Stomach (tissue), 9 donors: ENCODE results near the gene CDH7. TPM values are rescaled to one million over a fixed set of nuclear protein-coding genes. Genes with fewer than 3 reads are reported as not detected.

Source experiments
- DNase-seq, 2 donors: peaks; one replicate each; pipeline versions ENCODE4 v3.0.0 to v3.0.0-alpha.2; 2013 to 2019
- H3K27ac ChIP-seq, 5 donors: fragments of 200-600 bp in 4 of 5; sonication (generic) in 4 of 5; one replicate each; pipeline ENCODE4 v1.5.1; 2013 to 2019; ENCODE audit warnings: mild to moderate bottlenecking in 1 of 5, moderate library complexity in 1 of 5
- H3K27me3 ChIP-seq, 3 donors: fragments of 200-600 bp; sonication (generic); one replicate each; pipeline ENCODE4 v1.5.1; 2017 to 2019; ENCODE audit warnings: mixed run types in 1 of 3
- H3K36me3 ChIP-seq, 4 donors: fragments of 200-600 bp; sonication (generic); 1 replicate in 3 of 4; 2 replicates in 1 of 4; pipeline ENCODE4 v1.5.1; 2016 to 2019
- H3K4me1 ChIP-seq, 4 donors: fragments of 200-600 bp; sonication (generic); one replicate each; pipeline ENCODE4 v1.5.1; 2016 to 2019
- H3K4me3 ChIP-seq, 4 donors: fragments of 200-600 bp; sonication (generic) in 3 of 4; one replicate each; pipeline ENCODE4 v1.5.1; 2016 to 2019; ENCODE audit warnings: mild to moderate bottlenecking in 1 of 4
- H3K9me3 ChIP-seq, 4 donors: fragments of 200-600 bp; sonication (generic); one replicate each; pipeline ENCODE4 v1.5.1; 2016 to 2019
- CTCF ChIP-seq, 7 experiments: fragments of 450-650 bp in 4 of 7; fragments of 200-600 bp in 3 of 7; sonication (generic) in 3 of 7; IDR thresholded peaks; one replicate each; pipeline ENCODE4 v1.5.1; 2016 to 2019; ENCODE audit warnings: antibody characterized with exemption in 7 of 7, control low read depth in 2 of 7, mild to moderate bottlenecking in 1 of 7
- EP300 ChIP-seq: sonication (generic); formaldehyde crosslinking; IDR thresholded peaks from one replicate; pipeline ENCODE4 v1.6.1; 2017; ENCODE audit warnings: antibody characterized with exemption
- POLR2A ChIP-seq, 4 donors: fragments of 450-650 bp; IDR thresholded peaks; one replicate each; pipeline ENCODE4 v1.6.1; 2016; ENCODE audit warnings: antibody characterized with exemption in 4 of 4, control low read depth in 2 of 4, mild to moderate bottlenecking in 1 of 4, moderate library complexity in 1 of 4
- POLR2AphosphoS5 ChIP-seq, 3 donors: sonication (generic); formaldehyde crosslinking; IDR thresholded peaks; one replicate each; pipeline ENCODE4 v1.6.1; 2016; ENCODE audit warnings: antibody characterized with exemption in 3 of 3
- WGBS, 5 donors: extraction: QIAGEN DNeasy Blood & Tissue Kit in 3 of 5; methylation state at CpG; one replicate each; pipeline versions ENCODE4 v1.1.5 to v1.1.7; 2013 to 2018; 5-methylcytosine and 5-hydroxymethylcytosine counted together
- intact Hi-C: fragments of 100-400 bp; cut with DNase I; formaldehyde crosslinking; loops from one replicate; pipeline ENCODE4 v1.15.1; 2023; ENCODE audit warnings: low total_unique reads
- polyA plus RNA-seq, 3 donors: library from polyadenylated mRNA; stranded (reverse); fragments of 200-250 nt; gene quantifications; one replicate each; pipeline ENCODE4 v1.2.3, GENCODE V29; 2013
- total RNA-seq, 5 donors: library from RNA; depleted of rRNA; stranded (reverse); fragments of >200 nt; gene quantifications; one replicate each; pipeline versions ENCODE4 v1.1.0 to v1.2.3, GENCODE V29; 2014 to 2016
- donor health status: healthy with polysubstance abuse.
- donor health status: Bipolar disorder and iron deficiency.
- donor health status: healthy.

CDH7 gene
- total and polyA plus RNA-seq, 8 donors, result under 0.01 TPM; not detected in 7

- no peaks in the 10 kb centered on the region for H3K4me1 ChIP-seq
- 31 to 53% (median 47%) methylated on average over 2 of the region's 2 CpGs for WGBS, 5 donors
- no peak overlapping the region for H3K4me3 ChIP-seq
- no peaks in the 10 kb centered on the region for H3K9me3 ChIP-seq
- no peak for DNase-seq
- H3K27me3 ChIP-seq, result no peaks in the 10 kb centered on the region
- TF ChIP-seq POLR2A (IDR thresholded peaks at IDR 0.05) (no peak), POLR2AphosphoS5 (IDR thresholded peaks at IDR 0.05) (no peak), EP300 (no peak), CTCF (IDR thresholded peaks at IDR 0.05) (no peak)
- H3K36me3 ChIP-seq, result no peaks in the 10 kb centered on the region
- no peak overlapping the region for H3K27ac ChIP-seq
- intact Hi-C loops, result loop anchor here (10.0 kb wide), 1 partner anchor 60 kb away; no protein-coding TSS in a partner anchor
Measured at GRCh38 chr18:65934874-65935273, 184.1 kb downstream of the CDH7 start.

DNA sequence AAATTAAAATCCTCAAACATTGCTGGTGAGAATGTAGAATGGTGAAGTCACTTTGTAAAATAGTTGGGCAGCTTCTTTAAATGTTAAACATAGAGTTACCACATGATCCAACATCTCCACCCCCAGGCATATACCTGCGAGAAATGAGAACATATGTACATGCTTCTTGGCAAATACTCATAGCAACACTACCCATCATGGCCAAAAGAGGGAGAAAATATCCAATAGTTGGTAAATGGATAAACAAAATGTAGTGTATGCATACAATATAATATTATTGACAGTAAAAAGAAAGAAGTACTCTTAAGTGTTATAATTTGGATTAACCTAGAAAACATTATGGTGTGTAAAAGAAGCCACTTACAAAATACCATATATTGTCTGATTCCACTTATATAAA, 185.9 kb downstream of the CDH7 start:
- Histone ChIP-seq H3K4me1 (no peaks in the 10 kb centered on the region), H3K27ac (no peak overlapping the region), H3K27me3 (no peaks in the 10 kb centered on the region), H3K9me3 (no peaks in the 10 kb centered on the region), H3K4me3 (no peak overlapping the region), H3K36me3 (no peaks in the 10 kb centered on the region)
- TF ChIP-seq EP300 (no peak), POLR2A (IDR thresholded peaks at IDR 0.05) (no peak), POLR2AphosphoS5 (IDR thresholded peaks at IDR 0.05) (no peak), CTCF (IDR thresholded peaks at IDR 0.05) (no peak)
- intact Hi-C loops, result loop anchor here (10.0 kb wide), 1 partner anchor 62 kb away; no protein-coding TSS in a partner anchor
- 67 to 79% (median 76%) methylated on average over 1 of the region's 1 CpG for WGBS, 5 donors
- no peak for DNase-seq

DNA sequence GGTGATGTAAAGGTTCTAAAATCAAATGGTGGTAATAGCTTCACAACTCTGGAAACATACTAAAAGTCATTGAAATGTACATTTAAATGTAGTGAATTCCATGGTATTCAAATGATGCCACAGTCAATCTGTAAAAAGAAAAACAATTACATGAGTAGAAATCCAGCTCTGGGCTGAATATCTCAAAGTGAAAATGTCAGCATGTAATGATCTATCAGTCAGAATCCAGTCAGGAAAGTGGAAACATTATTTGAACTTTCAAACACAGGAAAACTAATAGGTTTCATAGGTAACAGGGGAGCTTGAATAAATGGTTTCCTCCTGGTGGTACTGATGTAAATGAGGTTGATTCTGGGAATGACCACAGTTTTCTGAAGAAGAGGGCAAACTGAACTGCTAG, 186.4 kb downstream of the CDH7 start:
- no peak overlapping the region for H3K27ac ChIP-seq
- no peaks in the 10 kb centered on the region for H3K4me1 ChIP-seq
- H3K9me3 ChIP-seq, result no peaks in the 10 kb centered on the region
- intact Hi-C loops, result loop anchor here (10.0 kb wide), 1 partner anchor 62 kb away; no protein-coding TSS in a partner anchor
- H3K36me3 ChIP-seq, result no peaks in the 10 kb centered on the region
- TF ChIP-seq CTCF (IDR thresholded peaks at IDR 0.05), result no peak
- no peak for TF ChIP-seq EP300
- TF ChIP-seq POLR2A (IDR thresholded peaks at IDR 0.05), result no peak
- no peak for TF ChIP-seq POLR2AphosphoS5 (IDR thresholded peaks at IDR 0.05)
- no peak for DNase-seq
- H3K27me3 ChIP-seq, result no peaks in the 10 kb centered on the region
- H3K4me3 ChIP-seq, result no peak overlapping the region

- peak in 1 of 2 donors; percentile 26 for DNase-seq
- Histone ChIP-seq H3K4me1 (no peaks in the 10 kb centered on the region), H3K27ac (no peak overlapping the region), H3K36me3 (no peaks in the 10 kb centered on the region), H3K4me3 (no peak overlapping the region), H3K27me3 (no peaks in the 10 kb centered on the region), H3K9me3 (no peaks in the 10 kb centered on the region)
- intact Hi-C loops, result loop anchor here (10.0 kb wide), 1 partner anchor 64 kb away; no protein-coding TSS in a partner anchor
- WGBS, 5 donors, result 76 to 89% (median 85%) methylated on average over 4 of the region's 4 CpGs
- TF ChIP-seq EP300 (no peak), POLR2A (IDR thresholded peaks at IDR 0.05) (no peak), CTCF (IDR thresholded peaks at IDR 0.05) (no peak), POLR2AphosphoS5 (IDR thresholded peaks at IDR 0.05) (no peak)
Measured at GRCh38 chr18:65938592-65939372, 188.0 kb downstream of the CDH7 start.
